Measurements from ENCODE around the gene DSE.
"Not testable (repeated sequence)": the region's sequence is repeated elsewhere in the genome, so short reads cannot be mapped to it uniquely, and the experiment has no call there.

DSE gene

GRCh38 chr6:116370760-116371119 is at the start of gene DSE:
TSS of gene DSE (plus strand) at chr6:116370947. CDS start at chr6:116399251, 28,304 bp downstream.
- DNase-seq, result no peak

GRCh38 chr6:116321933-116322332 is 48.8 kb upstream of the DSE start:
- not testable (repeated sequence) for DNase-seq

DNA sequence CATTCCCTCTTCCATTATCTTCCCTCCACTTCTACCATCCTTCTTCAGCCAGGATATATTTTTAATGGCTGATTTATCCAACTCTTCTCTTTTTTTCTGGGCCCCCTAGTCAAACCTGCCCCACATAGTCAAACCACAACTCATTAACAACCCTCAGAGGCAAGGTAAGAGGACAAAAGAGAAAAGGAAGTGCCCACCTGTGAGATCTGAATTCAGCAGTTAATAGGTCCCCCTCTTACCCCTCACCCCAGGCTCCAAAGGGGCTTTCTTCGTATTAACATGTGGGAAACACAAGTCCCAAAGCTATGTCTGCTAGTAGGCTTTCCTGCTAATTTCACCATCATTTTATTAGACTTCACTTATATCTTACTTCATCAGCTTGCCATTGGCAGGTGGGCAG is 46.9 kb upstream of the DSE start:
- no peak for DNase-seq

DNA sequence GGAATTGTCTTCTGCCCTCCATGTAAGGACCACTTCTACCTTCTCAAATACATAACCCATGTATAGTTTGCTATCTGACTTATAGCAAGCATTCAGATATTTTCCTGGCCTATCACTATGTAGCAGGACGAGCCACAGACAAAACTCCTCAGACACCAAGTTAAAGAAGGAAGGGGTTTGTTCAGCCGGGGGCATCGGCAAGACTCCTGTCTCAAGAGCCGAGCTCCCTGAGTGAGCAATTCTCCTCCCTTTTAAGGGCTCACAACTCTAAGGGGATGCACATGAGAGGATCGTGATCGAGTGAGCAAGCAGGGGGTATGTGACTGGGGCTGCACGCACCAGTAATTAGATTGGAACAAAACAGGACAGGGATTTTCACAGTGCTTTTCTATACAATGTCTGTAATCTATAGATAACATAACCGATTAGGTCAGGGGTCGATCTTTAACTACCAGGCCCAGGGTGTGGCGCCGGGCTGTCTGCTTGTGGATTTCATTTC is 45.1 kb upstream of the DSE start:
- DNase-seq, result not testable (repeated sequence)

DNA sequence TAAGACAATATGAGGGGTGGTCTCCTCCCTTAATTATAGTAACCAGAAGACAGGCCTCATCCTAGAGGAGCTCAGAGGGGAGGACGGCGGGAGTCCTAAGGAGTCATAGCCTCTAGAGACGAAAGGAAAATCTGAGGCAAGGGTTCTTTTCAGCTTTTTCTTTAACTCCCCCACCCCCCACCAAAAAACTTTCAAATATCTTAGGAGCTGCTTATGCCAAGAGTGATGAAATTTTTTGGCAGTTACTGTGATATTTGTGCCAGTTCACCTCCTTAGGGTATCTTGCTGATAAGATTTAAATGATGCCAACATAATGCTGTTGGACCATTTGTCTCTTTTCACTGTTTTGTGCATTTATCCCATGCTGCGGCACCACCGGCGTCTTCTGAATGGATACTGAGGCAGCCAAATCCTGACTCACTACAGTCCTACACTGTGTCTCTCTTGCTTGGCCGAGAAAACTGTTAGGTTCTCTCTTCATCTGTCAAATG is 44.5 kb upstream of the DSE start:
- DNase-seq, result no peak

DNA sequence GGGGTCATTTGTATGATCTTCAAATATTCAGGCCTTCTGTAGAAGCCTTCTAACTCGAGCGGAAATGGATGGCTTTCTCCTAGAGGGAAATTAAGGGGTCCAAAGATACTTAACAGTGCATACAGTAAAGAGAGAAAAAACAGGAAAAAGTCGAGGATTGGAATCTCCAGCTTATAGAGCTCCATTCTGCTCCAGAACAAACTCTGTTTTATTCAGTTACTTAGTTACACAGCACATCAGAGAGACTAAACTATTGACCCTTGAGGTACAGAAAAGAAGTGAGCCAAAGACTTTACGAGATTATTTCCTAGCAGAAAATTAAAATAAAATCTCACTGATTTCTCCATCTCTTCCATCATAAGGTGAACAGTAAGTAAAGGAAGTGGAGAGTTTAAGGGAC is 43.8 kb upstream of the DSE start:
- DNase-seq, result no peak

DNA sequence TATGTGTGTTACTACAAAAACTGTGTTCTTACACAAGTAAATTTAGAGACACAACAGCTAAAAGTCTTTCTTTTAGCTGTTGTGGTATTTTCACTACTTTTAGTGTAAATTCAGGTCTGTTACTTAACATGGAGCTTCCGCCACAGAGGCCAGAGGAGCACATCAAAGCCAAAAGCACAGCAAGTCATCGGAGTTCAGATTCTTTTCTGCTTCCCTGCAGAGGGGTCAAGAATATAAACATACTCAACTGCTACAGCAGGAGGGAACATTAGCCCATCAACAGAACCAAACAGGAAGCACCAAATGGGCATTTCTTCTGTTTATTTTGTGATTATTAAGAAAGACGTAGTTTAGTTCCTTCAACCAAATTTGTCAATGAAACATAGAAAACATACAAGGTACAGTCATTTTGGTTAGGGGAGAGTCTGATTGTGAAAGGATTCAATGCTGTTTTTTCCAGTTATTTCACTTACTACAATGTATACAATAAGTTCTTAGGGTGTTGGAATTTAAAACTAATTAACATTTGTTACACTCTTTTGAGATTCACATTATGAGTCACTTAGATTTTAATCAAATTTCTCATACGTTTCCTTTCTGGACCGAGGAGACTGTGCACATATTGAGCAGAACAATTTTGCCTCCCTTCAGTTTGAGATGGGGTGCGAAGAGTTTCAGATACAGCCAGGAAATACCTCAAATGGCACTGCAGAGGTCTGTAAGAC is 42.8 kb upstream of the DSE start:
- DNase-seq, result no peak

DNA sequence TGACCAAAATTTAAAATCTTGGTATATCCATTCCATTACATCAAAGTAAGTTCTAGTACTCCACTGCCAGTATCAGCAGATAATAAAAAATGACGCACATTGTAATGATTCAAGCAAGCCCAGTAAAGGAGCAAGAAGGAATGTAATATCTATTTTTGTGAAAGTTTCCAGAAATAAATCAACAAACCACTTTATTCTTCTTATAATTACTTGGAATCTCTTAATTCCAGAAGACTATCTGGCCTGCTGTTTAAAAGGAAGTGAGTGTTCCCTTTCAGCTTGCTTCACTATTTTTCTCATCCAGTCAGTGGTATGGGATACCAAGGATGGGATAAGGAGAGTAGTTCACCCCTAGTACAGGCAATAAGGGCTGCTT is 42.2 kb upstream of the DSE start:
- DNase-seq, result no peak

DNA sequence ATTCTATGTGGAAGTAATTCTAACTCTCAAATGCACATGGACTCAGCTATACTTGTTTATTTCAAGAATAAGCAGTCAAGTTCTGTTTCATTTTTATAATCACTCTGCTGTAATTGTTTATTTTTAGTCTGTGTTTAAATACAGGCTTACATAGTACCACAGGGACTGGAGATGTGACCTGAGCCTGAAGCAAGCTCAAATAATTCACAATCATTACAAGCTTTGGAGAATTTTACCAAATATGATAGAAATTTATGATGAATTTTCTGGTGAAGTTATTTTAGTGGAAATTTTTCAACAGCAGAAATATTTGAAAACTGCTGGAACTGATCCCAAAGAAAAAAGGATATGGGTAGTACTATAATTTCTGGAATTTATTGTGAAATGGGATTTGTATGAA is 41.6 kb upstream of the DSE start:
- no peak for DNase-seq

DNA sequence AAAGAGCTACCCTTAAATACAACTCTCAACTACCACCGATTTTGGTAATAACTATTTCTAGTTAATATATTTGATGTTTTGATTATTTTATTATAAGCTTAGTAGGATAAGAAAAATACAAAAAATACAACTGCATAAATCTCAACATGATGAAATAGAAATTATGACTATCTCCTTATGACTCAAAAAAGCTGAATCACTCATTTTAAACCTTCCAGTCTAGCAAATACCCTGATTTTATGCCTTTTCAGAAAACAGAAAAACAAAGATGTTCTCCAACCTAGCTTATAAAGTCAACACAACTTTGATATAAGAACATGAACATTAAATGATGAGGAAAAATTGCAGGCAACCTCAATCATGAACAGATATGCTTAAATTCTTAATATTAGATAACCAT is 40.2 kb upstream of the DSE start:
- DNase-seq, result no peak

DNA sequence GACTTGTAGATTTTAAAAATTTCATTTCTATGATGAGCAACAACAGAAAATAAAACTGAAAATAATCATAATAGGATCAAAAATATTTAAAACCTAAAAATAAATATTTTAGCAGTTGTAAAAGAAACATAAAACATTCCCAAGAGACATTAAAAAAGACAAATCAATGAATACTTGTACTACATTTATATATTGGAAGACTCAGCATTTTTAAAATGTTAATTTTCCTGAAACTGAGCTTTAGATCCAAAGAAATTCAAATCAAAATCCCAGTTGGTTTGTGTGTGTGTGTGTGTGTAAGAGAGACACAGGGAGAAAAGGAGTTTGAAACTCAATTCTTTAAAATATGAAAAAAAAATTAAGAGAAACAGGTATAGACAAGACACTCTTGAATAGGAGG is 38.7 kb upstream of the DSE start:
- no peak for DNase-seq

DNA sequence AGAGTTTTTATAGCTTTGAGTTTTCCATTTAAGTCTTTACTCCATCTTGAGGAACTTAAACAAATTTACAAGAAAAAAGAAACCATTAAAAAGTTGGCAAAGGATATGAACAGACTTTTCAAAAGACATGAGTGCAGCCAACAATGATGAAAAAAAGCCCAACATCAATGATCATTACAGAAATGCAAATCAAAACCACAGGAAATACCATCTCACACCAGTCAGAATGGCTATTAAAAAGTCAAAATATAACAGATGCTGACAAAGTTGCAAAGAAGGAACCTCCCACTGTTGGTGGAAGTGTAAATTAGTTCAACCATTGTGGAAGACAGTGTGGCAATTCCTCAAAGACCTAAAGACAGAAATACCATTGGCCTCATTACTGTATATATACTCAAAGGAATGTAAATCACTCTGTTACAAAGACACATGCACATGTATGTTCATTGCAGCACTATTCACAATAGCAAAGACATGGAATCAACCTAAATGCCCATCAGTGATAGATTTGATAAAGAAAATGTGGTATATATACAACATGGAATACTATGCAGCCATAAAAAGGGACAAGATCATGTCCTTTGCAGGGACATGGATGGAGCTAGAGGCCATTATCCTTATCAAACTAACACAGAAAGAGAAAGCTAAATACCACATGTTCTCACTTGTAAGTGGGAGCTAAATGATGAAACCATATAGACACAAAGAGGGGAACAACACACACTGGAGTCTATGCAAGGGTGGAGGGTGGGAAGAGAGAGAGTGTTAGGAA is 35.9 kb upstream of the DSE start:
- DNase-seq, result not testable (repeated sequence)

GRCh38 chr6:116335612-116336215 is 35.0 kb upstream of the DSE start:
- DNase-seq, result no peak

DNA sequence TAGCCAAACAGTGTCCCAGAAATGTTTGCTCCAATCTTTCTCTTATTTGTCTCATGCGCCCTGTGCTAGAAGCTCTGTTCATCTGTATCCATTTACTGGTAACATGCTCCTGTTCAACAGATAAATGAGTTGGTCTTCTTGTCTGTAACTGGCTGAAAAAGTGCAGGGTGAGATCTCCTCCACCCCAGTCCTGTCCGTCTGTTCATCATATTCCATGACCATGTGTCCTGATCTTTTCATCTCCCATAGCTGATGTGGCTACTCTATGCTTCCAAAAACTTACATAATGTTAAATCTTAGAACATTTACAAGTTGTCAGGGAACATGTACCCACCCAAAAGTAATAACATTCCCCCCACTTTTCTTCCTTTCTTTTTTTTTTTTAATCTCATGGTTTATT is 31.8 kb upstream of the DSE start:
- no peak for DNase-seq

DNA sequence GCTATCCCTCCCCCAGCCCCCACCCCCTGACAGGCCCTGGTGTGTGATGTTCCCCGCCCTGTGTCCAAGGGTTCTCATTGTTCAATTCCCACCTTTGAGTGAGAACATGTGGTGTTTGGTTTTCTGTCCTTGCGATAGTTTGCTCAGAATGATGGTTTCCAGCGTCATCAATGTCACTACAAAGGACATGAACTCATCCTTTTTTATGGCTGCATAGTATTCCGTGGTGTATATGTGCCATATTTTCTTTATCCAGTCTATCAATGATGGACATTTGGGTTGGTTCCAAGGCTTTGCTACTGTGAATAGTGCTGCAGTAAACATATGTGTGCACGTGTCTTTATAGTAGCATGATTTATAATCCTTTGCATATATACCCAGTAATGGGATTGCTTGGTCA is 30.1 kb upstream of the DSE start:
- not testable (repeated sequence) for DNase-seq

- DNase-seq, result no peak
Measured at GRCh38 chr6:116349216-116349615, 21.5 kb upstream of the DSE start.

- DNase-seq, result no peak
Measured at GRCh38 chr6:116351101-116351500, 19.6 kb upstream of the DSE start.

- DNase-seq, result no peak
Measured at GRCh38 chr6:116352515-116353471, 18.0 kb upstream of the DSE start.

DNA sequence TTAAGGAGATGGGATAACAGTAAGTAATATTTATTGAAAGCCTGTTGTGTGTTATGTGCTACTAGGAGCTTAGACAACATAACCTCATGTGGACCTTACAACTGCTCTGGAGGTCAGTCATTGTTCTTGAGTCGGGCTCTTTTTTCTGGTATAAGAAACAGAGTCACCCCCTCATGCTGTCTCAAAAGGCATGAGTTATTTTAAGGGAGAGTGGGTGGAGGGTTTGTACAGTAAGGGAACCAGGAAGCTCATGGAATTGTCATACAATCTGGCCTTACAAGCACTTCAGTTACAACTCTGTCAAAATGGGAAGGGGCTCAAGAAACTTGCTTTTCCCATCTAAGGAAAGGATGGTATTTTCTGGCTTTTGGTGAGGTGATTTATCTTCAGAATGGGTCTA is 16.5 kb upstream of the DSE start:
- no peak for DNase-seq

DNA sequence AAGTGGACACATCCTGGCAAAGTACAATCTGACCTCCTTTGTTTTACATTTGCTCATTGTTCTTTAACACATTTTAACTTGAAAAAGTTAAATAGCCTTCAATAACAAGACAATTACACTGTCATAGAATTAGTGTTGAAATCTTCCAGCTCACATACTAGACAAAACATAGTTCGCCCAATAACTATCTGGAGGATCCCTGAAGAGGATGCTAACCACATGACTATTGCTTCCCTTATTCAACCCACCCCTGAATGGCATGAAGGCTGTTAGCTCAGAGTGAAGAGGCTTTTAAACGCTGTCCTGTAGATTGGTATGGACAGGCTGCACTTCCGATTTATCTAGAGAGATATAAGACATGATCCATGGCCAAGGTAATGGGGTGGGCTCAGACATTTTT is 15.0 kb upstream of the DSE start:
- DNase-seq, result no peak

DNA sequence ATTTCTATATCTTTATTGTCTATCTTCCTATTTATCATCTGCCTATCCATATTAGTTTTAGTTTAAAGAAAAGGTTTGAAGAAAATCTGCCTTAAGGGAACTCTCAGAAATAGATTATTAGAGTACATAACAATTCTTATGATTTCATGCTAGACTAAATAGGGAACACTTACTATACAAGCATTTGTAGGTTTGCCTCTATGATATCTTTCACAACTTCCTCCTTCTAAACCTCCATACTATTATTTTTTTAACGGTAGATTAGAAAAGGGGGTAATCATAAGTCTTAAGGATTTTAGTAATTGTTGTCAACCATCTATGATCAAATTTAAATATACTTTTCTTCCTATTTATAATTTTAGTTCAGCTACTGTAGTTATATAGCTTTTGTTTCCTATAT is 11.6 kb upstream of the DSE start:
- DNase-seq, result no peak

DNA sequence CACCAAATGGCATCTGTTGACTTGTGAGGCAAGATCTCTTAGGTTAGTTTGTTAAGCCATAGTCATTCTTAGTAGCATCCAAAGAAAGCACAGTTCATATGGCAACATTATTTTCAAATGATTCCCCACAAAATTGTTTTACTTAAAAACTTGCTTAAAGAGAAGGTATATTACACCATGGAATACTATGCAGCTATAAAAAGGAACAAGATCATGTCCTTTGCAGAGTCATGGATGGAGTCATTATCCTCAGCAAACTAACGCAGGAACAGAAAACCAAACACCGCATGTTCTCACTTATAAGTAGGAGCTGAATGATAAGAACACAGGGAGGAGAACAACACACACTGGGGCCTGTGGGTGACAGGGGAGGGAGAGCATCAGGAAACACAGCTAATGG is 10.9 kb upstream of the DSE start:
- no peak for DNase-seq

- no peak for DNase-seq
Measured at GRCh38 chr6:116362276-116362675, 8.5 kb upstream of the DSE start.

Measured in SHP77 (cell line).